ENCODE results near the gene ANKRD31. TPM values are rescaled to one million over a fixed set of nuclear protein-coding genes. Genes with fewer than 3 reads are reported as not detected.

ANKRD31 gene
- total RNA-seq, 6 experiments from 2014 or later, result 0.02 to 0.08 (median 0.05) TPM; not detected in 1

GRCh38 chr5:75051217-75051751, 185.4 kb downstream of the ANKRD31 start:
- no peak for DNase-seq
- Mint-ChIP-seq H3K4me1 (ENCODE audit: low read depth) (peaks cover 82% of the 10 kb centered on the region), H3K27me3 (ENCODE audit: insufficient read depth) (no peaks in the 10 kb centered on the region), H3K27ac (peak overlapping the region; percentile 85), H3K36me3 (ENCODE audit: low read depth) (peaks cover 2% of the 10 kb centered on the region), H3K9me3 (no peaks in the 10 kb centered on the region), H3K4me3 (peak overlapping the region; percentile 96)
- TF ChIP-seq, protein P1, sequence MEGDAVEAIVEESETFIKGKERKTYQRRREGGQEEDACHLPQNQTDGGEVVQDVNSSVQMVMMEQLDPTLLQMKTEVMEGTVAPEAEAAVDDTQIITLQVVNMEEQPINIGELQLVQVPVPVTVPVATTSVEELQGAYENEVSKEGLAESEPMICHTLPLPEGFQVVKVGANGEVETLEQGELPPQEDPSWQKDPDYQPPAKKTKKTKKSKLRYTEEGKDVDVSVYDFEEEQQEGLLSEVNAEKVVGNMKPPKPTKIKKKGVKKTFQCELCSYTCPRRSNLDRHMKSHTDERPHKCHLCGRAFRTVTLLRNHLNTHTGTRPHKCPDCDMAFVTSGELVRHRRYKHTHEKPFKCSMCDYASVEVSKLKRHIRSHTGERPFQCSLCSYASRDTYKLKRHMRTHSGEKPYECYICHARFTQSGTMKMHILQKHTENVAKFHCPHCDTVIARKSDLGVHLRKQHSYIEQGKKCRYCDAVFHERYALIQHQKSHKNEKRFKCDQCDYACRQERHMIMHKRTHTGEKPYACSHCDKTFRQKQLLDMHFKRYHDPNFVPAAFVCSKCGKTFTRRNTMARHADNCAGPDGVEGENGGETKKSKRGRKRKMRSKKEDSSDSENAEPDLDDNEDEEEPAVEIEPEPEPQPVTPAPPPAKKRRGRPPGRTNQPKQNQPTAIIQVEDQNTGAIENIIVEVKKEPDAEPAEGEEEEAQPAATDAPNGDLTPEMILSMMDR (IDR thresholded peaks at IDR 0.05), result no peak

GRCh38 chr5:75050415-75050814, 186.3 kb downstream of the ANKRD31 start:
- Mint-ChIP-seq H3K27ac (no peak overlapping the region), H3K9me3 (no peaks in the 10 kb centered on the region), H3K4me1 (ENCODE audit: low read depth) (peaks cover 79% of the 10 kb centered on the region), H3K4me3 (no peak overlapping the region; the same call in 1 of the 2 replicates), H3K36me3 (ENCODE audit: low read depth) (peaks cover 11% of the 10 kb centered on the region), H3K27me3 (ENCODE audit: insufficient read depth) (no peaks in the 10 kb centered on the region)
- TF ChIP-seq, protein P1 (IDR thresholded peaks at IDR 0.05), result no peak; the same call in 1 of the 2 replicates
- DNase-seq, result no peak

DNA sequence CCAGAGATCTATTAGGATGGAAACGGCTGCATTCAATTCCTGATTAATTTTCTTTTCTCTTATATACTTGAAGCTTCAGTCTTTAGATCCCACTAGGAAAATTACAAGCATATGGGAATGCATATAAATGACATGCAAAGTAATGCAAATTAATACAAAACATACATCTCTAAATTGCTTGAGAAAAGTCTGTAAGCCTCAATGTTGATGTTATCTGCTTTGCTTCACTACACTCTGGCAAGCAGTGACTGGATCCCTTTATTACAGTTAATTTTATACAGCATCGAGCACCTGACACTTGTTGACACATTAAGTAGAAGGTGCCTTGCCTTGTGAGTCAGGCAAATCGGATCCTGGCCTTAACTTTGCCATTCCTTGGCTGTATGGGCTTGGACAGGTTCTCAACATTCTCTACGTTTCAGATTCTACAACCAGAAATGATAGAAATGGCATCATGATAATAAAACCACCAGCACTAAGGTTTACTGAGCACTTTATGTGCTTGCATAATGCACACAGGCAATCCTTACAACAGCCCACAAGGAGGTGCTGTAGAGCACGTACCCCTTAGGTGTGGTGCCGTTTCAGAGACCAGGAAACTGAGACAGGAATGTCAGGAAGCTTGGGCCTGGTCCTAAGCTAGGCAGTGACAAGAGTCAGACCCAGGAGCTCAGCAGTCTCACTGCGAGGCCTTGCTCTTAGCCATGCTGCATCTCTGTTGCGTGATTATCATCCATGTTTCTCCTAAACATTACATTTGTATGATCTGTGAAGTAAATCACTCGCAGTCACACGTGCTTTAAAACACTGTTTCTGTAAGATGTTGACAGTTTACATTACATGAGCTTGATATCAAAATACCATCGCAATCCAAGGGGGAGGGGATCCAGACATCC, 187.0 kb downstream of the ANKRD31 start:
- Mint-ChIP-seq H3K36me3 (ENCODE audit: low read depth) (peaks cover 17% of the 10 kb centered on the region), H3K4me1 (ENCODE audit: low read depth) (peaks cover 73% of the 10 kb centered on the region), H3K9me3 (no peaks in the 10 kb centered on the region), H3K4me3 (no peak overlapping the region), H3K27me3 (ENCODE audit: insufficient read depth) (no peaks in the 10 kb centered on the region), H3K27ac (no peak overlapping the region)
- TF ChIP-seq, protein P1 (IDR thresholded peaks at IDR 0.05), result peak; percentile 85
- DNase-seq, result peak; percentile 36

DNA sequence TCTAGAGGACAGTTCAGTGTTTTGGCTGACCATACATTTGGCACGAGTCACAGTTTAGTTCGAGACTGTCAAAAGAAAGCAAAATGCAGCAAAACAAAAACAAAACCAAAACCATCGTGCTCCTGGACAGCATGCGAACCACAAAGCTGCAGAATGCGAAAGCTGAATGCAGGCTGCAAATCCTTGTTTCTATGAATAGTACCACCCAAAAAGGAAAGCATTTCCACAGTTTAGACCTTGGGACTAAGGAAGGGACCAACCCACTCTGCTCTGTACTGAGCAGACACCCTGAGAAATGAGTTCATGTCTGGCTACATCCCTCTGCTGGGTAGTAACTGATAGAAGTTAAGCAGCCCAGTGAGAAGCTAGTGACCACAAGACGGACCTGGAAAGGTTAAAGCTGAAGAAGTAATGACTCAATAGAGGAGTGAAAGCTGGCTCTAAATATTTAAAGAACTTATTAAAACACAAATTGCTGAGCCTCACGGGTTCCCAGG, 188.2 kb downstream of the ANKRD31 start:
- peaks cover 25% of the 10 kb centered on the region for H3K36me3 Mint-ChIP-seq (ENCODE audit: low read depth)
- H3K4me3 Mint-ChIP-seq, result peak overlapping the region; percentile 57; the same call in 1 of the 2 replicates
- no peaks in the 10 kb centered on the region for H3K9me3 Mint-ChIP-seq
- peaks cover 70% of the 10 kb centered on the region for H3K4me1 Mint-ChIP-seq (ENCODE audit: low read depth)
- DNase-seq, result no peak
- no peaks in the 10 kb centered on the region for H3K27me3 Mint-ChIP-seq (ENCODE audit: insufficient read depth)
- TF ChIP-seq, protein P1 (IDR thresholded peaks at IDR 0.05), result no peak
- H3K27ac Mint-ChIP-seq, result peak overlapping the region; percentile 17; the same call in 1 of the 2 replicates

DNA sequence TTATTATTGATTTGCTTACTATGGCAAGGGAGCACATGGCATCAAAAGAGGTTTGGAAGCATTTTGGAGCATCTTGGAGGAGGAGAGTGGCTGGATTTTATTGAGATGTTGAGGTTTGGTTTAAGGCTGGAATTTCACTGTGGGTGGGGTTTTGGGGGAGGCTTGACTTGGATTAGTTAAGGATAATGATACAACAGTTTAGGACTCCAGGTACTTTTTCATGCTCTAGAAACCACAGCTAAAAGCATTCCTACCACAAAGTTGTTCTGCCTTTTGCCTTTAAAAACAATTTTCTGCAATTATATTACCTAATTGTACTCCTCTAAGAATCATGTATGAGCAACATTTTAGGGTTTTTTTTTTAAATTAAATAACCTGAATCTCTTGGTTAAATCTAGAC, 189.3 kb downstream of the ANKRD31 start:
- no peaks in the 10 kb centered on the region for H3K9me3 Mint-ChIP-seq
- no peak for DNase-seq
- H3K27me3 Mint-ChIP-seq (ENCODE audit: insufficient read depth), result peaks cover 2% of the 10 kb centered on the region; the same call in 1 of the 2 replicates
- H3K36me3 Mint-ChIP-seq (ENCODE audit: low read depth), result peaks cover 35% of the 10 kb centered on the region
- no peak overlapping the region for H3K27ac Mint-ChIP-seq
- TF ChIP-seq, protein P1 (IDR thresholded peaks at IDR 0.05), result no peak
- no peak overlapping the region for H3K4me3 Mint-ChIP-seq
- peaks cover 69% of the 10 kb centered on the region for H3K4me1 Mint-ChIP-seq (ENCODE audit: low read depth)

Measured in HFFc6 (cell line).